RPMI8226 (cell line): ENCODE measurements around the gene PVALB.
"Not testable (repeated sequence)": the region's sequence is repeated elsewhere in the genome, so short reads cannot be mapped to it uniquely, and the experiment has no call there.

Source experiments
- DNase-seq: peaks from one replicate; pipeline ENCODE4 v3.0.0-alpha.2; 2015

The PVALB gene

GRCh38 chr22:36754881-36755280 is 62.0 kb downstream of the PVALB start:
- DNase-seq: not testable (repeated sequence)

GRCh38 chr22:36753916-36754315 is 62.9 kb downstream of the PVALB start:
- no peak for DNase-seq

- no peak for DNase-seq
Measured at GRCh38 chr22:36753120-36753802, 63.6 kb downstream of the PVALB start.
